Peyer's patch (tissue), 4 donors: ENCODE data around the gene EIPR1.

ENCODE experiments used
- POLR2A ChIP-seq, 2 donors: fragments of 450-650 bp; IDR thresholded peaks; one replicate each; pipeline ENCODE4 v1.5.1; 2017; ENCODE audit warnings: antibody characterized with exemption in 2 of 2, mild to moderate bottlenecking in 2 of 2, moderate library complexity in 2 of 2
- TF ChIP-seq, protein P1 (sequence below), 6 experiments: fragments of 450-650 bp in 4 of 6; fragments of 200-600 bp in 2 of 6; sonication (generic) in 1 of 6; IDR thresholded peaks; one replicate each; pipeline ENCODE4 v1.5.1; 2017 to 2019; ENCODE audit warnings: antibody characterized with exemption in 6 of 6, mild to moderate bottlenecking in 3 of 6, moderate library complexity in 1 of 6

DNA sequence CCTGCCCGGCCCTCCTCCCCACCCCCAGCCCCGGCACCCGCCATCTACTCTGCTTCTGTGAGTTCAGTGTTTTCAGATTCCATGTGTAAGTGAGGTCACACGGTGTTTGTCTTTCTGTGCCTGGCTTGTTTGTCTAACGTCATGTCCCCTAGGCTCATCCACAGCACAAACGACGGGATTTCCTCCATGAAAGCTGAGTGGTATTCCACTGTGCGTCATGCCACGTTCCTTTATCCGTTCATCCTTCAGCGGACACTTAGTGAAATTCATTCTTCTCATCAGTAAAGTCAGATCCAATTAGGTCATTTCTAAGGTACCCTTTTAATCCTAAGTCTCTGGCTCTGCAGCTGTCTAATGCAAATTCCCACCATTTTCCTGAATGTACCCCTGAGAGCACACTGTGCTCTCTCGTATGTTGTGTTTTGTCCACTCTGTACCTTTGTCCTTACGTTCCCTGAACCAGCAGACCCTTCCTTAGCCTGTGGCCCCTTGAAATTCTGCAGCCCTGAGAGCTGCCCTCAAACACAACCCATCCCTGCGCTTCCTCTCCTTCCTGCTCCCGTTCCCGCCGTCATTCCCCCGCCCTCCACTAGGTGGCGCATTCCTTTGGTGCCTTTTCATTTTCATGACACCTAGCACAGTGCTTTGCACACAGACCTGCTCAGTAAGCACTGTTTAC lies 46.0 kb upstream of the EIPR1 start:
- TF ChIP-seq, protein P1, sequence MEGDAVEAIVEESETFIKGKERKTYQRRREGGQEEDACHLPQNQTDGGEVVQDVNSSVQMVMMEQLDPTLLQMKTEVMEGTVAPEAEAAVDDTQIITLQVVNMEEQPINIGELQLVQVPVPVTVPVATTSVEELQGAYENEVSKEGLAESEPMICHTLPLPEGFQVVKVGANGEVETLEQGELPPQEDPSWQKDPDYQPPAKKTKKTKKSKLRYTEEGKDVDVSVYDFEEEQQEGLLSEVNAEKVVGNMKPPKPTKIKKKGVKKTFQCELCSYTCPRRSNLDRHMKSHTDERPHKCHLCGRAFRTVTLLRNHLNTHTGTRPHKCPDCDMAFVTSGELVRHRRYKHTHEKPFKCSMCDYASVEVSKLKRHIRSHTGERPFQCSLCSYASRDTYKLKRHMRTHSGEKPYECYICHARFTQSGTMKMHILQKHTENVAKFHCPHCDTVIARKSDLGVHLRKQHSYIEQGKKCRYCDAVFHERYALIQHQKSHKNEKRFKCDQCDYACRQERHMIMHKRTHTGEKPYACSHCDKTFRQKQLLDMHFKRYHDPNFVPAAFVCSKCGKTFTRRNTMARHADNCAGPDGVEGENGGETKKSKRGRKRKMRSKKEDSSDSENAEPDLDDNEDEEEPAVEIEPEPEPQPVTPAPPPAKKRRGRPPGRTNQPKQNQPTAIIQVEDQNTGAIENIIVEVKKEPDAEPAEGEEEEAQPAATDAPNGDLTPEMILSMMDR (IDR thresholded peaks at IDR 0.05), result peak; percentile 76 to 99 (median 86)
- no peak for TF ChIP-seq POLR2A (IDR thresholded peaks at IDR 0.05)
